Right lobe of liver (tissue), 6 donors: ENCODE measurements around the gene TMED4. TPM values are rescaled to one million over a fixed set of nuclear protein-coding genes. Genes with fewer than 3 reads are reported as not detected.

ENCODE experiments used
- ATAC-seq, 4 donors: fragments of 200-7000 bp; cut with Tn5 transposase; one replicate each; pipeline ENCODE4 v1.9.1; 2020; ENCODE audit warnings: mild to moderate bottlenecking in 4 of 4, moderate library complexity in 4 of 4
- DNase-seq, 3 donors: peaks; one replicate each; pipeline ENCODE4 v3.0.0-alpha.2; 2020
- H3K27ac ChIP-seq, 3 donors: fragments of 200-600 bp; one replicate each; pipeline ENCODE4 v1.8.0; 2022
- H3K27me3 ChIP-seq, 2 donors: fragments of 200-600 bp; one replicate each; pipeline ENCODE4 v1.8.0; 2022
- H3K36me3 ChIP-seq, 4 donors: fragments of 200-600 bp; sonication (generic) in 1 of 4; one replicate each; pipeline versions ENCODE4 v1.5.1 to v1.8.0; 2017 to 2022; ENCODE audit warnings: control low read depth in 1 of 4
- H3K4me1 ChIP-seq, 4 donors: fragments of 200-600 bp; sonication (generic) in 1 of 4; one replicate each; pipeline versions ENCODE4 v1.5.1 to v1.8.0; 2017 to 2022; ENCODE audit warnings: control low read depth in 1 of 4
- H3K4me3 ChIP-seq, 3 donors: fragments of 200-600 bp; one replicate each; pipeline ENCODE4 v1.8.0; 2022
- H3K9me3 ChIP-seq, 4 donors: fragments of 200-600 bp; sonication (generic) in 1 of 4; one replicate each; pipeline versions ENCODE4 v1.5.1 to v1.8.0; 2017 to 2022; ENCODE audit warnings: control low read depth in 1 of 4
- POLR2A ChIP-seq: fragments of 450-650 bp; IDR thresholded peaks from one replicate; pipeline ENCODE4 v1.6.1; 2017; ENCODE audit warnings: antibody characterized with exemption, mild to moderate bottlenecking
- WGBS: methylation state at CpG from one replicate; pipeline ENCODE4 v1.1.6; 2018; ENCODE audit warnings: low coverage, low lambda C conversion rate; ENCODE audit not compliant: insufficient coverage; ENCODE audit errors: missing lambda C conversion rate; 5-methylcytosine and 5-hydroxymethylcytosine counted together
- intact Hi-C, 2 donors: fragments of 100-400 bp; cut with DNase I; formaldehyde crosslinking; loops; one replicate each; pipeline versions ENCODE4 v1.11.2 to v1.14.1; 2022
- total RNA-seq, 6 experiments: library from RNA; depleted of rRNA in 2 of 6; stranded (reverse); fragments of >200 nt in 2 of 6; fragmentation: NEBNext Ultra II Directional in 3 of 6; extraction: Animal tissue kit (Norgen Biotek cat#: 25700) in 3 of 6; gene quantifications; one replicate each; pipeline versions ENCODE4 v1.1.0 to v1.2.4, GENCODE V29; 2016 to 2023
- TF ChIP-seq, protein P1 (sequence below), 4 donors: fragments of 200-600 bp in 3 of 4; fragments of 450-650 bp in 1 of 4; IDR thresholded peaks; one replicate each; pipeline versions ENCODE4 v1.5.1 to v1.8.0; 2016 to 2022; ENCODE audit warnings: antibody characterized with exemption in 4 of 4, mild to moderate bottlenecking in 2 of 4
- donor health status: DM: no; HTN: yes; CAD: no.
- donor health status: DM: no; HTN: no; CAD: no.
- donor health status: DM: no; HTN: no; CAD: no.
- donor health status: DM: no; HTN: yes; CAD: no.
- donor health status: DM: no; HTN: yes; CAD: no.

TMED4 gene
- total RNA-seq, 6 experiments from 2014 or later = 32.5 to 91.1 (median 41.7) TPM

DNA sequence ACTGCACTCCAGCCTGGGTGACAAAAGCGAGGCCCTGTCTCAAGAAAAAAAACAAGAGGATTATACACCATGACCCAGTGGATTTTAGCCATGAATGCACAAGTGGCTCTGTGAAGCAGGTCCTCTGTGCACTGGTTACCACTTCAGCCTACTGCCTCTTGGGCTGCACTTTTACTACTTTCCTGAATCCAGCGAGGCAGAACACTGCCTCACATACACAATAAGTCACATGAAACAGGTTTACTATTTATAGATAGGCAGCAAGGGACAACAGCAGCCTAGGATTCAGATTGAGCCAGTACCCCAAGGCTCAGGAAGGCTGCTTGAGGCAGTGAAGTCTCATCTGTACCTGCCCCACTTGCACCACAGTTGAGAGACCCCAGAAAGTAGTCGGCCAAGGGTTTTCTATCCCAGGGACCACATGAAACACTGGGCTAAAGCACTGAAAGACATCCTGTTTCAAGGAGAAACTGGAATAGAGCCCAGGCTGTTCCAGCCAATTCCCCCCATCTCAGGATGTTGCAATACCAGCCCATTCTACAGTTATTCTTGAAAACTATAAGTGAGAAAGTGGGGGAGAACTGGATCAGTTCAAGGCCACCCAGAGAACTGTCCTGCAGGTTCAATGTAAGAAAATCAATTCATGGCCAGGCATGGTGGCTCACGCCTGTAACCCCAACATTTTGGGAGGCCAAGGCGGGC lies 14.1 kb upstream of the TMED4 start:
- H3K27me3 ChIP-seq = no peaks in the 10 kb centered on the region
- no peak overlapping the region for H3K27ac ChIP-seq
- H3K4me3 ChIP-seq = no peak overlapping the region
- no peak for ATAC-seq
- TF ChIP-seq, protein P1, sequence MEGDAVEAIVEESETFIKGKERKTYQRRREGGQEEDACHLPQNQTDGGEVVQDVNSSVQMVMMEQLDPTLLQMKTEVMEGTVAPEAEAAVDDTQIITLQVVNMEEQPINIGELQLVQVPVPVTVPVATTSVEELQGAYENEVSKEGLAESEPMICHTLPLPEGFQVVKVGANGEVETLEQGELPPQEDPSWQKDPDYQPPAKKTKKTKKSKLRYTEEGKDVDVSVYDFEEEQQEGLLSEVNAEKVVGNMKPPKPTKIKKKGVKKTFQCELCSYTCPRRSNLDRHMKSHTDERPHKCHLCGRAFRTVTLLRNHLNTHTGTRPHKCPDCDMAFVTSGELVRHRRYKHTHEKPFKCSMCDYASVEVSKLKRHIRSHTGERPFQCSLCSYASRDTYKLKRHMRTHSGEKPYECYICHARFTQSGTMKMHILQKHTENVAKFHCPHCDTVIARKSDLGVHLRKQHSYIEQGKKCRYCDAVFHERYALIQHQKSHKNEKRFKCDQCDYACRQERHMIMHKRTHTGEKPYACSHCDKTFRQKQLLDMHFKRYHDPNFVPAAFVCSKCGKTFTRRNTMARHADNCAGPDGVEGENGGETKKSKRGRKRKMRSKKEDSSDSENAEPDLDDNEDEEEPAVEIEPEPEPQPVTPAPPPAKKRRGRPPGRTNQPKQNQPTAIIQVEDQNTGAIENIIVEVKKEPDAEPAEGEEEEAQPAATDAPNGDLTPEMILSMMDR (IDR thresholded peaks at IDR 0.05) = no peak
- TF ChIP-seq POLR2A = no peak
- intact Hi-C loops = no loop called here
- no peak for DNase-seq
- H3K36me3 ChIP-seq = no peaks in the 10 kb centered on the region
- 71% methylated on average over 4 of the region's 5 CpGs for WGBS
- H3K4me1 ChIP-seq = no peaks in the 10 kb centered on the region
- no peaks in the 10 kb centered on the region for H3K9me3 ChIP-seq

DNA sequence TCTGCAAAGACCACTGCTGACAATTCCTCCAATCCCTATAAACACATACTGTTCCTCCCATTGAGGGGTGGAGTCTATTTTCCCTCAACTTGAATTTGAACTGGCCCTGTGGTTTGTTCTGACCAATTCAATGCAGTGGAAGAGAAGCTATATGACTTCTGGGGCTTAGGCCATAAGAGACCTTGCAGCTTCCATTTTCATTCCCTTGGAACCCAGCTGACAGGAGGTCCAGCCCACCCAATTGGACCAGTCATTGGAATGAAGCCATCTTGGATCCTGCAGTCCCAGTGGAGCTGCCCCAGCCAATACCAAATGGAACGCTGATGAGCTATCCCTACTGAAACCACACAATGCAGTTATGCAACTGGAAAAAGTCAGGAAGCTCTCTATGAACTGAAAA lies 8.9 kb upstream of the TMED4 start:
- no peak overlapping the region for H3K4me3 ChIP-seq
- H3K9me3 ChIP-seq = no peaks in the 10 kb centered on the region
- intact Hi-C loops = no loop called here
- H3K27ac ChIP-seq = no peak overlapping the region
- TF ChIP-seq POLR2A = no peak
- TF ChIP-seq, protein P1 (IDR thresholded peaks at IDR 0.05) = no peak
- no peaks in the 10 kb centered on the region for H3K4me1 ChIP-seq
- no peaks in the 10 kb centered on the region for H3K27me3 ChIP-seq
- no CpG with 5 or more reads among the region's 1 CpG for WGBS
- DNase-seq (no peak), ATAC-seq (no peak)
- no peaks in the 10 kb centered on the region for H3K36me3 ChIP-seq

DNA sequence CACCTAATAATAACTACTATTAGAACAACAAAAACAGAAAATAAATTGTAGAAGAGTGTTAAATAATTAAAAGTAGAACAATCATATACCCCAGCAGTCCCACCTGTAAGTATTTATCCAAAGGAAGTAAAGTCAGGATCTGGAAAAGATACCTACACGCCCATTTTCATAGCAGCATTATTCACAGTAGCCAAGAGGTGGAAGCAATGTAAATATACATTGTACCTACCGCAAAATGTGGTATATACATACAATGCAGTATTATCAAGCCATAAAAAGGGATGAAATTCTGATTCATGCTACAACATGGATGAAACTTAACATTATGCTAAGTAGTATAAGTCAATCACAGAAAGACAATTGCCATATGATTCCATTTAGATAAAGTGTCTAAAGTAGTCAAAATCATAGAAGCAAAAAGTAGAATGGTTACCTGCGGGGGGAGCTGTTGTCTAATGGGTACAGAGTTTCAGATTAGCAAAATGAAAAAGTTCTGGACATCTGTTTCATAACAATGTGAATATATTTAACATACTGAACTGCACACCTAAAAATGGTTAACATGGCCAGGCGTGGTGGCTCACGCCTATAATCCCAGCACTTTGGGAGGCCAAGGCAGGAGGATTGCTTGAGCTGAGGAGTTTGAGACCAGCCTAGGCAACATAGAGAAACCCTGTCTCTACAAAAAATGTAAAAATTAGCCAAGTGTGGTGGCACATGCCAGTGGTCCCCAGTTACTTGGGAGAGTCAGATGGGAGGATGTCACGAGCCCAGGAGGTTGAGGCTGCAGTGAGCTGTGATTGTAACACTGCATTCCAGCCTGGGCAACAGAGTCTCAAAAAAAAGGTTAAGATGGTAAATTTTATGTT lies 6.0 kb upstream of the TMED4 start:
- H3K36me3 ChIP-seq = no peaks in the 10 kb centered on the region
- TF ChIP-seq, protein P1 (IDR thresholded peaks at IDR 0.05) = peak; percentile 61 to 71 (median 66)
- TF ChIP-seq POLR2A = no peak
- peak; percentile 81 to 93 (median 87) for ATAC-seq
- intact Hi-C loops = loop anchor here in 1 of 2 donors (10.0 kb wide), 1 partner anchor 257 kb away; the partner anchor contains the start of gene H2AZ2
- H3K27ac ChIP-seq = no peak overlapping the region
- WGBS = 16% methylated on average over 6 of the region's 6 CpGs
- no peak for DNase-seq
- H3K4me3 ChIP-seq = no peak overlapping the region
- H3K4me1 ChIP-seq = no peaks in the 10 kb centered on the region
- no peaks in the 10 kb centered on the region for H3K27me3 ChIP-seq
- H3K9me3 ChIP-seq = no peaks in the 10 kb centered on the region

DNA sequence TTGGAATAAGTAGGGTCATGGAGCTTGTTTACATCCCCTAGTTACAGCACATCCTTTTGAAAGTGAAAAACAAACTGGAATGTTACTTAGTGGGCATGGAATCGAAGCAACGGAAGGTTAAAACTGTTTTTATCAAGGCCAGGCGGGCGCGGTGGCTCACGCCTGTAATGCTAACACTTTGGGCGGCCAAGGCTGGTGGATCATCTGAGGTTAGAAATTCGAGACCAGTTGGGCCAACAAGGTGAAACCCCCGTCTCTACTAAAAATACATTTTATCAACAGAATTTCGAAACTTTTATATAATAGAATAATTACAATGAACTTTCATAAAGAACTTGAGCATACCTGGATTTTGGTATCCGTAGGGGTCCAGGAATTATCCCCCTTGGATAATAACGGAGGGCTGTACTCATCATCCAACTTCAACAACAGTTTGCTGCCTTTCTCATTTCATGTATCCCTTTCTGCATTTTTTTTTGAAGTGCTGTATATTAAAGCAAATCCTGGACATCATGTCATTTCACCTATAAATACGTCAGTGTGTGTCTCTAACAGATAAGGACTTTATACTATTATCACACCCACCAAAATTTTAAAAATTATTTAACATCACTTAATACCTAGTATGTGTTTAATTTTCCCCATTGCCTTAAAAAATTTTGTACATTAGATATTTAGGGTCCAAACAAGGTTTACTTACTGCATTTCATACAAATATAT lies 1.3 kb upstream of the TMED4 start:
- intact Hi-C loops = loop anchor here in 1 of 2 donors (10.0 kb wide), 1 partner anchor 261 kb away; the partner anchor contains the start of gene H2AZ2
- no peaks in the 10 kb centered on the region for H3K27me3 ChIP-seq
- H3K4me1 ChIP-seq = peaks cover 0 to 14% (median 5%) of the 10 kb centered on the region in 4 donors
- DNase-seq (no peak), ATAC-seq (no peak)
- 84% methylated on average over 13 of the region's 13 CpGs for WGBS
- H3K36me3 ChIP-seq = peaks cover 0 to 22% (median 6%) of the 10 kb centered on the region in 4 donors
- peak overlapping the region; percentile 95 to 97 (median 96) for H3K27ac ChIP-seq
- peak overlapping the region; percentile 51 to 94 (median 93) for H3K4me3 ChIP-seq
- H3K9me3 ChIP-seq = no peaks in the 10 kb centered on the region
- TF ChIP-seq, protein P1 (IDR thresholded peaks at IDR 0.05) = no peak
- no peak for TF ChIP-seq POLR2A
